GM12873 (cell line): Measurements from ENCODE around the gene GRK5.

Source experiments
- CTCF ChIP-seq: IDR thresholded peaks from 2 replicates; pipeline ENCODE4 v1.5.1; 2012; ENCODE audit warnings: low read depth, mild to moderate bottlenecking, moderate library complexity, low read length, control low read depth; ENCODE audit not compliant: insufficient read depth; ENCODE audit errors: missing control alignments

Gene GRK5

GRCh38 chr10:119278126-119278709 lies 70.8 kb downstream of the GRK5 start:
- TF ChIP-seq CTCF = no peak

- TF ChIP-seq CTCF = no peak
Observed at GRCh38 chr10:119279441-119279840, 72.1 kb downstream of the GRK5 start.

GRCh38 chr10:119281581-119282071 lies 74.3 kb downstream of the GRK5 start:
- TF ChIP-seq CTCF = no peak

GRCh38 chr10:119282446-119282845 lies 75.1 kb downstream of the GRK5 start:
- TF ChIP-seq CTCF = no peak

- no peak for TF ChIP-seq CTCF
Observed at GRCh38 chr10:119283387-119283786, 76.0 kb downstream of the GRK5 start.

GRCh38 chr10:119283818-119284217 lies 76.4 kb downstream of the GRK5 start:
- no peak for TF ChIP-seq CTCF

GRCh38 chr10:119284679-119285096 lies 77.3 kb downstream of the GRK5 start:
- no peak for TF ChIP-seq CTCF
